Right ventricle myocardium inferior (tissue), 1 donor: ENCODE results near the gene GTF3C2. TPM values are rescaled to one million over a fixed set of nuclear protein-coding genes. Genes with fewer than 3 reads are reported as not detected.

ENCODE experiments used
- ATAC-seq: fragments of 200-7000 bp; cut with Tn5 transposase; one replicate; pipeline ENCODE4 v1.9.1; 2020; ENCODE audit warnings: mild to moderate bottlenecking, moderate library complexity
- DNase-seq: peaks from one replicate; pipeline ENCODE4 v3.0.0; 2021; ENCODE audit errors: missing footprints
- intact Hi-C: fragments of 100-400 bp; cut with DNase I; formaldehyde crosslinking; loops from one replicate; pipeline ENCODE4 v1.11.0; 2022
- long read RNA-seq: library from polyadenylated mRNA; unstranded; transcript quantifications from one replicate; pipeline ENCODE4 v2.0.0, GENCODE V29; 2021
- total RNA-seq: library from RNA; stranded (reverse); fragmentation: NEBNext Ultra II Directional; extraction: Animal tissue kit (Norgen Biotek cat#: 25700); gene quantifications from one replicate; pipeline ENCODE4 v1.2.1, GENCODE V29; 2021
- donor health status: DM: no; HTN: yes; CAD: no; lungs with severe emphysema.

The GTF3C2 gene, protein sequence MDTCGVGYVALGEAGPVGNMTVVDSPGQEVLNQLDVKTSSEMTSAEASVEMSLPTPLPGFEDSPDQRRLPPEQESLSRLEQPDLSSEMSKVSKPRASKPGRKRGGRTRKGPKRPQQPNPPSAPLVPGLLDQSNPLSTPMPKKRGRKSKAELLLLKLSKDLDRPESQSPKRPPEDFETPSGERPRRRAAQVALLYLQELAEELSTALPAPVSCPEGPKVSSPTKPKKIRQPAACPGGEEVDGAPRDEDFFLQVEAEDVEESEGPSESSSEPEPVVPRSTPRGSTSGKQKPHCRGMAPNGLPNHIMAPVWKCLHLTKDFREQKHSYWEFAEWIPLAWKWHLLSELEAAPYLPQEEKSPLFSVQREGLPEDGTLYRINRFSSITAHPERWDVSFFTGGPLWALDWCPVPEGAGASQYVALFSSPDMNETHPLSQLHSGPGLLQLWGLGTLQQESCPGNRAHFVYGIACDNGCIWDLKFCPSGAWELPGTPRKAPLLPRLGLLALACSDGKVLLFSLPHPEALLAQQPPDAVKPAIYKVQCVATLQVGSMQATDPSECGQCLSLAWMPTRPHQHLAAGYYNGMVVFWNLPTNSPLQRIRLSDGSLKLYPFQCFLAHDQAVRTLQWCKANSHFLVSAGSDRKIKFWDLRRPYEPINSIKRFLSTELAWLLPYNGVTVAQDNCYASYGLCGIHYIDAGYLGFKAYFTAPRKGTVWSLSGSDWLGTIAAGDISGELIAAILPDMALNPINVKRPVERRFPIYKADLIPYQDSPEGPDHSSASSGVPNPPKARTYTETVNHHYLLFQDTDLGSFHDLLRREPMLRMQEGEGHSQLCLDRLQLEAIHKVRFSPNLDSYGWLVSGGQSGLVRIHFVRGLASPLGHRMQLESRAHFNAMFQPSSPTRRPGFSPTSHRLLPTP
- total RNA-seq = 17.3 TPM
- long read RNA-seq, transcript GTF3C2-201 (19 exons, 3,882 nt) = major isoform, 9 of 15 reads
- long read RNA-seq, partial matches to known transcripts = 3 of 15 reads
- long read RNA-seq, other reads (novel, unspliced or antisense) = 3 of 15 reads

GRCh38 chr2:27356382-27357181 is at the start of gene GTF3C2:
TSS of gene GTF3C2 (minus strand) at chr2:27356764. CDS start at chr2:27343554, 13,210 bp downstream.
- intact Hi-C loops = loop anchor here (2.0 kb wide), 1 partner anchor 14 kb away; the partner anchor contains the start of genes EIF2B4 and SNX17
- DNase-seq (peak; percentile 97), ATAC-seq (peak; percentile 97)

GRCh38 chr2:27400348-27401135 is 44.0 kb upstream of the GTF3C2 start:
- DNase-seq = no peak
- intact Hi-C loops = no loop called here
- no peak for ATAC-seq

- intact Hi-C loops = no loop called here
- ATAC-seq (no peak), DNase-seq (no peak)
Measured at GRCh38 chr2:27398962-27399361, 42.4 kb upstream of the GTF3C2 start.

DNA sequence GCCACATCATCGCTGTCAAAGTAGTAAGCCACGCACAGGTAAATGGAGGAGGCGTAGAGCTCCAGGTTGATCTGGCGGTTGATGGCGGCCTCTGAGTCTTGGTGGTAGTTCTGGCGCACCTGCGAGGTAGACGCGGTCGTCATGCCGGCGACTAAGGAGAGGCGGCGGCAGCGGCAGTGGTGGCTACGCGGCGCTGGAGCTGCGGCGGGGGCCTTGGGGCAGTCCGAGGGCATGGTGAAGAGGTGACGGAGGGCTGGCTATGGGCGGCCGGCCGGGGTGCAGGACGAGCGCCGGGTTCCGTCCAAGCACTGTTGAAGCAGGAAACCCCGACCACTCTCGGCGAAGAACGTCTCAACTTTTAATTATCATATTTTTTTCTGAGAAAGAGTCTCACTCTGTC is 36.7 kb upstream of the GTF3C2 start:
- intact Hi-C loops = no loop called here
- DNase-seq = no peak
- no peak for ATAC-seq

- ATAC-seq (no peak), DNase-seq (no peak)
- intact Hi-C loops = no loop called here
Measured at GRCh38 chr2:27390822-27391679, 34.5 kb upstream of the GTF3C2 start.

GRCh38 chr2:27381577-27382181 is 25.1 kb upstream of the GTF3C2 start:
- no peak for ATAC-seq
- intact Hi-C loops = loop anchor here (2.0 kb wide), 1 partner anchor 27 kb away; the partner anchor contains the start of gene PPM1G
- no peak for DNase-seq

DNA sequence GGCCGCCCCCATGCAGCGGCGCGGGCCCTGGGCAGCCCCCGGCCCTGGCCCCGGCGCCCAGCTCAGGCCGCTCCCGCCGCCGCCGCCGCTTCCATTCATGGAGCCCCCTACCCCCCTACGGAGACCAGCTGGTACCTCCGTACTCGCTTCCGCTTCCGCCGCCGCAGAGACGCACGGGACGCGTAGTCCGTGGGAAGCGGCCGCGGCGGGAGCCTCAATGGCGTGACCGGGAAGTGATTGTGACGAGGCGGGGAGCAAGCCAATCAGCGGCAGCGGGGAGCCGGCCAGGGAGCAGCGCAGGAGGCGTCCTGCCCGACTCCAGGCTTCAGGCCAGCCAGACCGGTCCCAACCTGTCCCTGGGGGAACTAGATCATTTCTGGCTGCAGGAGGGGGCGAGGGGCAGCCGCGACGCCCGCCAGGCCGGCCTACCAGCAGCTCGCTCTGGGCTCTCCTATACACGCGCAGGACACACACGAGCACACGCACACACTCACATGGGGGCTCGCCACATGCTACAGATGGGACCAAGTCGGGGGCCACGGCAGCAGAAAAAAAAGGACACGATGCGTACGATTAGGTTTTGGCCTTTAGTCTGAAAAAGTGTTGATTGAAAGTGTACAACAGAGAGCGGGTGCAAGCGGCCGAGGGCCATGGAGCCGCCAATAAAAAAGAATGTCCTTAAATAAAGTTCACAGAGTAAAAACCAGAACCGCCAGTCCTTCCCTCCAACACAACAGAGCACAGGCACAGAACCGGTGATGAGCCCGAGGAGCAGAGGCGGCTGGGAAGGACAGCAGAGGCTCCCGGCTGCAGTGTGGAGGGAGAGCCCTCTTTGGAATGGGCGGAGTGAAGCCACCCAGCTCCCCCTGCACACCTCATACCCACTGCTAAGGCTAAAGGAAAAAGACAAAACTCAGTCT is 24.3 kb upstream of the GTF3C2 start, which contains the start of gene ZNF513:
Gene ZNF513, minus strand, starts transcription at position 109 of the 920 bp plus-strand sequence. CDS start 208 bp downstream, outside the sequence.
- ATAC-seq (peak; percentile 94), DNase-seq (peak; percentile 99)
- intact Hi-C loops = loop anchor here (2.0 kb wide), 1 partner anchor 28 kb away; the partner anchor contains the start of gene PPM1G

DNA sequence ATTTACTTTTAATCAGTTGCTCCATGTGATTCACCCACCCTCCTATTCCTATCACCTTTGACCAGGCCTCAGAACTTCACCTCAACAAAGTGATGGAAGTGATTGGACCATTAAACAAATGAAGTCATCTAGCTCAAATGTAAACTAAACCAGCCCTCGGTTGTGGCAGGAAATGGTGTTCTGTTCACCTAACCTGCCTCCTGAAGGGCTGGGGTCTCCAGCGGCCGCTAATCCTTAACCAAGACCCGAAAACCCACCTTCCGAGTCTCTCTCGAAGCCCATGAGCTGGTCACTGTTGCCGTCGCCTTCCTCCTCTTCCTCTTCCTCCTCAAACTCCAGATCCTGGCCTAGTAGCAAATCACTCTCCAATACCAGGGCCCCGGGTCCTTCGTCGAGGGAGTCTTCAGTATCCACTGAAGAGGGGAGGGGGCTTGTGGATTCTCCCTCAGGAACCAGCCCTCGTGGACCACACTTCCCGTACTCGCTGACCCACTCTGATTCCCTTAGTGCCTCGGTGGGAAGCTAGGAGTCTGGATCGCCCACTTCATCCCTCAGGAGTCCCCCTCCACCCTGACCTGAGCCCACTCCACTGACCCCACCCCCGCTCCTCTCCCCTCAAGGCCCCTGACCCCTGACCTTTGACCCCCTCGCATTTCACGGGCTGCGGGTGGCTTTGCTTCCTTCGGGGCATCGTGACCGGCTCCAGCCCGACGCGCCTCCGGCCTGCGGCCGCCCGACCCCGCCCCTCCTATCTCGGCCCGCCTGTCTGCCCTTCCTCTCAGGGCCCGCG is 23.5 kb upstream of the GTF3C2 start:
- DNase-seq (peak; percentile 86), ATAC-seq (no peak)
- intact Hi-C loops = loop anchor here (2.0 kb wide), 1 partner anchor 29 kb away; the partner anchor contains the start of gene PPM1G

DNA sequence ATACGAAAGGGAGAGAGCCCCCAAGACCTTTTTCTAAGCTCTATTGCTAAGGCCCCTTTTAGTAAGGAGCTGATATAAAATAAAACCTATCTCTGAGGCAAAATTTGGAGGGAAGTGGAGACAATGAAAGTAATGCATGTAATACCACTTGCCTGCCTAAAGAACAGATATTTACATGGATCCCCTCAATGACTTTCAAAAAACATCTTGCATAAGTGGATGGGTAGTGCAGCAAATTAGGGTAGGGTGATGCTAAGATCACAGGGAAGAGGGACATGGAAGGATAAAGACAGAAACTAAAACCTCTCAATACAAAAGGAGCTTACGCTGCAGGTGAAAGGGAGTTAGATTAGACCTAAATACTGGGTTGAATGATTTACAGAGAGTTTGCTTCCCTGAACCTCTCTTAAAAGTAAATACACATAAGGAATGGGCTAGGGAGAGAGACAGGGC is 22.8 kb upstream of the GTF3C2 start:
- intact Hi-C loops = no loop called here
- ATAC-seq = no peak

DNA sequence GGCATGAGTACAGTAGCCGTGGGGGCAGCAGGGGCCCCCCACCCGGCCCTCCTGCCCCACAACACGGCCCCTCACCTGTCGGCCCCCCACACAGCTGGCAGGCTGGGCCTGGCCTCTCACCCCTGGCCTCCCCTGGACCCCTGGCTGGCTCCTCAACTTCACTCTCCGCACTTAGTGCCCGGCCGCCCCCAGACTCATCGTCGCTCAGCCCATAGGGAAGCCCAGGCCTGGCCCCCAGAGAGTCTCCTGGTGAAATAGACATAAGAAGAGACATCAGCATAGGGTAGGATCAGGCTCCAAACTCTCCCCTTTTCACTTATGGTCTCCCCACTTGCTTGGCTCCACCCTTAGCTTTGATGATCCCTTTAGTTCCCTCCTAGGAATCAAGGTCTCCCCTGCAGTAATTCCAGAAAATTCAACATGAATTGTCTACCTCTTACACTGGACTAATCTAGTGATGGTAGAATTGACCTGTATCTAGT is 22.3 kb upstream of the GTF3C2 start:
- DNase-seq = no peak
- intact Hi-C loops = no loop called here
- no peak for ATAC-seq

More for the DNA sequence above, 22.8 kb upstream of the GTF3C2 start:
- no peak for DNase-seq

GRCh38 chr2:27378096-27378808 is 21.7 kb upstream of the GTF3C2 start:
- ATAC-seq (no peak), DNase-seq (peak; percentile 68)
- intact Hi-C loops = no loop called here

DNA sequence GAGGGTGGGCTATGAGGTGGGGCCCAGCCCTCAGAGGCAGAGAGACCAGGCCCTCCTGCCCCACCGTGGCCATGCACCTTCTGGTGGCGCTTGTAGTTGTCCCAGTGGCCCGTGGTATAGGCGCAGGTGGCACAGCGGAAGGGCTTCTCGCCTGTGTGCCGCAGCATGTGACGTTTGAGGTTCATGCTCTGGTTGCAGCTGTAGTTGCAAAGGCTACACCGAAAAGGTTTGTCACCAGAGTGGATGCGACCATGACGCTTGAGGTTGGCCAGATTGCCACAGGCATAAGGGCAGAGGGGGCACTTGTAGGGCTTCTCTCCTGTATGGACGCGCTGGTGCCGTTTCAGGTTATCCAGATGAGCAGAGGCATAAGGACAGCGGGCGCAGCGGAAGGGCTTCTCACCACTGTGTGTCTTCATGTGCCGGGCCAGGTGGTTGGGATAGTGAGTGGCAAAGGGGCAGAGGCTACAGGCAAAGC is 21.1 kb upstream of the GTF3C2 start:
- ATAC-seq = no peak
- intact Hi-C loops = no loop called here
- no peak for DNase-seq

DNA sequence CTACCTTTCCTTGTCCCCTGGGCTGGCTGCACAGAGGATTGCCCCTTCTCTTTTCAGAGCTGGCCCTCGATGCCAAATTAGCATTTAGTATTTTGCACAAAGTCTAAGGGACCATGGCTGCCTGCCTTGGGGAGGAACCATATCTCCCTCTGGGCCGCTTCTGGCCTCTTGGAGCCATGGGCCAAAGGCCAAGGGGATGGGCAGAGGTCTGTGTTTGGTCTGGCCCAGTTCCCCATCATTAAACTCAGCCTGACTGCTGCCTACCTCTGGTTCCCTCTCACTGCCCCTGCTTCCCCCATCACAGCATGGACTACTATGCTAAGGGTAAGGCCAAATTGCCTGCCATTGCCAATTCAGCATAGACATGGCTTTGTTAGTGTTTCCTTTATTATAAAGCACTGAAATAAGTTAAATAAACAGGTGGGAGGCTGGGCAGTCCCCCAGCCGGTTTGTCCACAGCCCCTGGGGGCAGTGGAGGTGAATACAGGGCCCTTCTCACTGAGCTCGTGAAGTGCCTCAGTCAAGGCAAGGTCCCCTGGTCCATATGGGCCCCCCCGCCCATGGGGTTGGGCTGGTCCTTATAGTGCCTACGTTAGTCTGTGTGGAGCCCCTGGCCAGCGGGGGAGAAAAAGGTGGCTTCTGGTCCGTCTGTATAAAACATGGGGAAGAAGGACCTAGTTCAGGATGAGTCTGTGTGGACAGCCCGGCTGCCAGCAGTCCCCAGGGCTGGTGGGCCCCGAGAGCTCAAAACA is 20.5 kb upstream of the GTF3C2 start:
- DNase-seq (no peak), ATAC-seq (no peak)
- intact Hi-C loops = no loop called here
